AG04450 (cell line): Measurements from ENCODE around the gene BABAM1. TPM values are rescaled to one million over a fixed set of nuclear protein-coding genes. Genes with fewer than 3 reads are reported as not detected.

ENCODE experiments used
- CTCF ChIA-PET: fragments of 300-600, 350-600 bp; formaldehyde crosslinking; extraction: SDS; loops from one replicate; lab custom pipeline; 2022; ENCODE audit warnings: antibody characterized with exemption, inconsistent platforms; lab: Charles Lee
- POLR2A ChIA-PET: fragments of 350-600 bp; formaldehyde crosslinking; extraction: SDS; loops from one replicate; lab custom pipeline; 2021; ENCODE audit warnings: antibody characterized with exemption, inconsistent platforms; lab: Yijun Ruan, JAX
- DNase-seq: peaks from one replicate; pipeline ENCODE4 v3.0.0-alpha.2; 2011; ENCODE audit warnings: low read depth, low spot score
- H3K27ac ChIP-seq: one replicate; pipeline ENCODE4 v1.5.1; 2012; ENCODE audit warnings: low read depth, low read length, control low read depth
- H3K27me3 ChIP-seq: one replicate; pipeline ENCODE4 v1.6.0; 2012; ENCODE audit warnings: low read length; ENCODE audit not compliant: control insufficient read depth, insufficient read depth
- H3K4me3 ChIP-seq: 2 replicates; pipeline ENCODE4 v1.5.1; 2011; ENCODE audit warnings: mild to moderate bottlenecking, low read depth, low read length, control low read depth
- H3K9me3 ChIP-seq: 2 replicates; pipeline ENCODE4 v1.5.1; 2012; ENCODE audit warnings: low read length; ENCODE audit not compliant: control insufficient read depth, insufficient read depth
- CTCF ChIP-seq: IDR thresholded peaks from 2 replicates; pipeline ENCODE4 v1.5.1; 2011; ENCODE audit warnings: low read depth, low read length, control low read depth, inconsistent platforms
- polyA plus RNA-seq: library from polyadenylated mRNA; depleted of rRNA; stranded (reverse); fragments of >200 nt; gene quantifications from 2 replicates; pipeline ENCODE4 v1.2.3, GENCODE V29; 2011

BABAM1 gene
- polyA plus RNA-seq, 1 experiment, result 98.6 TPM

- TF ChIP-seq CTCF, result no peak
- ChIA-PET POLR2A (no interaction called here), CTCF (interaction anchor here (1.2 to 1.3 kb wide), 2 partner anchors 19 to 27 kb away, joined by 4 to 5 read pairs; partner anchors contain the start of gene ANKLE1)
- no peak overlapping the region for H3K4me3 ChIP-seq
- peaks cover 8% of the 10 kb centered on the region for H3K27me3 ChIP-seq
- H3K27ac ChIP-seq, result no peak overlapping the region
- no peak for DNase-seq
- peaks cover 16% of the 10 kb centered on the region for H3K9me3 ChIP-seq
Observed at GRCh38 chr19:17255150-17255621, 12.1 kb upstream of the BABAM1 start.

- Histone ChIP-seq H3K27ac (no peak overlapping the region), H3K27me3 (peaks cover 8% of the 10 kb centered on the region), H3K9me3 (peaks cover 17% of the 10 kb centered on the region), H3K4me3 (no peak overlapping the region)
- TF ChIP-seq CTCF, result no peak
- ChIA-PET CTCF (no interaction called here), POLR2A (no interaction called here)
- DNase-seq, result no peak
Observed at GRCh38 chr19:17256130-17256529, 11.1 kb upstream of the BABAM1 start.

- ChIA-PET CTCF (interaction anchor here (0.6 to 1.9 kb wide), 5 partner anchors 9 to 493 kb away, joined by 3 to 7 read pairs (median 3); no protein-coding TSS in a partner anchor), POLR2A (no interaction called here)
- Histone ChIP-seq H3K9me3 (peaks cover 17% of the 10 kb centered on the region), H3K27ac (no peak overlapping the region), H3K4me3 (no peak overlapping the region), H3K27me3 (peaks cover 8% of the 10 kb centered on the region)
- TF ChIP-seq CTCF, result no peak
- no peak for DNase-seq
Observed at GRCh38 chr19:17259118-17259780, 8.0 kb upstream of the BABAM1 start.

- DNase-seq, result no peak
- Histone ChIP-seq H3K9me3 (peaks cover 17% of the 10 kb centered on the region), H3K4me3 (no peak overlapping the region), H3K27me3 (peaks cover 8% of the 10 kb centered on the region), H3K27ac (no peak overlapping the region)
- POLR2A ChIA-PET, result no interaction called here
- TF ChIP-seq CTCF, result no peak
- CTCF ChIA-PET, result interaction anchor here (0.6 to 1.9 kb wide), 8 partner anchors 7 to 194 kb away, joined by 3 to 7 read pairs (median 3); no protein-coding TSS in a partner anchor
Observed at GRCh38 chr19:17259934-17260333, 7.3 kb upstream of the BABAM1 start.

GRCh38 chr19:17260842-17261325, 6.4 kb upstream of the BABAM1 start:
- DNase-seq, result no peak
- ChIA-PET POLR2A (no interaction called here), CTCF (interaction anchor here (0.6 to 1.9 kb wide), 9 partner anchors 8 to 269 kb away, joined by 3 to 7 read pairs (median 3); no protein-coding TSS in a partner anchor)
- Histone ChIP-seq H3K9me3 (peaks cover 17% of the 10 kb centered on the region), H3K27ac (no peak overlapping the region), H3K4me3 (no peak overlapping the region), H3K27me3 (peaks cover 8% of the 10 kb centered on the region)
- peak; percentile 83 for TF ChIP-seq CTCF
